Brain pericyte (primary cell): ENCODE results near the gene TLE3.

Experiments
- DNase-seq: peaks from one replicate; pipeline ENCODE4 v3.0.0-alpha.2; 2012; ENCODE audit warnings: low read depth, low spot score

Gene TLE3

GRCh38 chr15:70031261-70031660 lies 66.5 kb downstream of the TLE3 start:
- DNase-seq = no peak

GRCh38 chr15:70030851-70031250 lies 66.9 kb downstream of the TLE3 start:
- DNase-seq = no peak

GRCh38 chr15:70029297-70029701 lies 68.4 kb downstream of the TLE3 start:
- no peak for DNase-seq

- no peak for DNase-seq
These were observed 70.2 kb downstream of the TLE3 start for GRCh38 chr15:70027518-70027917.

GRCh38 chr15:70026991-70027390 lies 70.7 kb downstream of the TLE3 start:
- DNase-seq = no peak

GRCh38 chr15:70025413-70026296 lies 72.1 kb downstream of the TLE3 start:
- no peak for DNase-seq

GRCh38 chr15:70024521-70024920 lies 73.2 kb downstream of the TLE3 start:
- DNase-seq = no peak

GRCh38 chr15:70023769-70024491 lies 73.8 kb downstream of the TLE3 start:
- no peak for DNase-seq

- no peak for DNase-seq
These were observed 74.5 kb downstream of the TLE3 start for GRCh38 chr15:70023064-70023768.

GRCh38 chr15:70020229-70020628 lies 77.5 kb downstream of the TLE3 start:
- DNase-seq = no peak

GRCh38 chr15:70018646-70019600 lies 78.8 kb downstream of the TLE3 start:
- DNase-seq = no peak

GRCh38 chr15:70017801-70018200 lies 79.9 kb downstream of the TLE3 start:
- no peak for DNase-seq

- no peak for DNase-seq
These were observed 80.7 kb downstream of the TLE3 start for GRCh38 chr15:70017025-70017424.

- no peak for DNase-seq
These were observed 81.2 kb downstream of the TLE3 start for GRCh38 chr15:70016511-70016994.

- DNase-seq = no peak
These were observed 82.7 kb downstream of the TLE3 start for GRCh38 chr15:70014860-70015490.

GRCh38 chr15:70014331-70014730 lies 83.4 kb downstream of the TLE3 start:
- DNase-seq = no peak

GRCh38 chr15:70013656-70014313 lies 83.9 kb downstream of the TLE3 start:
- DNase-seq = no peak

- no peak for DNase-seq
These were observed 84.8 kb downstream of the TLE3 start for GRCh38 chr15:70012895-70013294.

GRCh38 chr15:70008697-70009290 lies 88.9 kb downstream of the TLE3 start:
- DNase-seq = no peak
